ENCODE results near the gene UGP2. TPM values are rescaled to one million over a fixed set of nuclear protein-coding genes. Genes with fewer than 3 reads are reported as not detected.

The UGP2 gene
- total RNA-seq, 1 donor from 2014 or later = 99.5 TPM

- H3K36me3 Mint-ChIP-seq (ENCODE audit: low read depth) = no peaks in the 10 kb centered on the region
- DNase-seq (ENCODE audit: low spot score) = no peak
- H3K27me3 Mint-ChIP-seq (ENCODE audit: low read depth) = no peaks in the 10 kb centered on the region
- no peaks in the 10 kb centered on the region for H3K9me3 Mint-ChIP-seq (ENCODE audit: low read depth)
- H3K27ac Mint-ChIP-seq (ENCODE audit: unreplicated experiment) = peak overlapping the region; percentile 92
- TF ChIP-seq CTCF (IDR thresholded peaks at IDR 0.05) = no peak
- H3K4me1 Mint-ChIP-seq (ENCODE audit: low read depth) = peaks cover 92% of the 10 kb centered on the region
- peak overlapping the region; percentile 38 for H3K4me3 Mint-ChIP-seq (ENCODE audit: unreplicated experiment)
Measured at GRCh38 chr2:63850204-63850571, 8.5 kb downstream of the UGP2 start.

GRCh38 chr2:63850649-63851048 lies 9.0 kb downstream of the UGP2 start:
- H3K4me1 Mint-ChIP-seq (ENCODE audit: low read depth) = peaks cover 87% of the 10 kb centered on the region
- no peak for DNase-seq (ENCODE audit: low spot score)
- TF ChIP-seq CTCF (IDR thresholded peaks at IDR 0.05) = no peak
- H3K27me3 Mint-ChIP-seq (ENCODE audit: low read depth) = no peaks in the 10 kb centered on the region
- H3K9me3 Mint-ChIP-seq (ENCODE audit: low read depth) = no peaks in the 10 kb centered on the region
- no peaks in the 10 kb centered on the region for H3K36me3 Mint-ChIP-seq (ENCODE audit: low read depth)
- no peak overlapping the region for H3K4me3 Mint-ChIP-seq (ENCODE audit: unreplicated experiment)
- no peak overlapping the region for H3K27ac Mint-ChIP-seq (ENCODE audit: unreplicated experiment)

GRCh38 chr2:63851691-63852311 lies 10.1 kb downstream of the UGP2 start:
- Mint-ChIP-seq H3K27me3 (ENCODE audit: low read depth) (no peaks in the 10 kb centered on the region), H3K27ac (ENCODE audit: unreplicated experiment) (no peak overlapping the region), H3K4me1 (ENCODE audit: low read depth) (peaks cover 76% of the 10 kb centered on the region), H3K4me3 (ENCODE audit: unreplicated experiment) (no peak overlapping the region), H3K9me3 (ENCODE audit: low read depth) (no peaks in the 10 kb centered on the region), H3K36me3 (ENCODE audit: low read depth) (peaks cover 1% of the 10 kb centered on the region)
- DNase-seq (ENCODE audit: low spot score) = no peak
- TF ChIP-seq CTCF (IDR thresholded peaks at IDR 0.05) = no peak

GRCh38 chr2:63853527-63854310 lies 12.0 kb downstream of the UGP2 start:
- no peaks in the 10 kb centered on the region for H3K27me3 Mint-ChIP-seq (ENCODE audit: low read depth)
- no peak overlapping the region for H3K4me3 Mint-ChIP-seq (ENCODE audit: unreplicated experiment)
- peak overlapping the region; percentile 13 for H3K27ac Mint-ChIP-seq (ENCODE audit: unreplicated experiment)
- no peaks in the 10 kb centered on the region for H3K9me3 Mint-ChIP-seq (ENCODE audit: low read depth)
- DNase-seq (ENCODE audit: low spot score) = no peak
- H3K4me1 Mint-ChIP-seq (ENCODE audit: low read depth) = peaks cover 59% of the 10 kb centered on the region
- TF ChIP-seq CTCF (IDR thresholded peaks at IDR 0.05) = no peak
- H3K36me3 Mint-ChIP-seq (ENCODE audit: low read depth) = peaks cover 6% of the 10 kb centered on the region

- no peaks in the 10 kb centered on the region for H3K27me3 Mint-ChIP-seq (ENCODE audit: low read depth)
- no peak for DNase-seq (ENCODE audit: low spot score)
Measured at GRCh38 chr2:63855418-63856302, 14.0 kb downstream of the UGP2 start.

More at GRCh38 chr2:63855418-63856302, 14.0 kb downstream of the UGP2 start:
- peaks cover 14% of the 10 kb centered on the region for H3K36me3 Mint-ChIP-seq (ENCODE audit: low read depth)
- TF ChIP-seq CTCF (IDR thresholded peaks at IDR 0.05) = no peak
- H3K4me1 Mint-ChIP-seq (ENCODE audit: low read depth) = peaks cover 42% of the 10 kb centered on the region
- no peaks in the 10 kb centered on the region for H3K9me3 Mint-ChIP-seq (ENCODE audit: low read depth)
- H3K27ac Mint-ChIP-seq (ENCODE audit: unreplicated experiment) = no peak overlapping the region
- H3K4me3 Mint-ChIP-seq (ENCODE audit: unreplicated experiment) = no peak overlapping the region

Measured in chondrocyte (in vitro differentiated cells).